Loucy (cell line): ENCODE measurements around the gene TRIM3.
"Not testable (repeated sequence)": the region's sequence is repeated elsewhere in the genome, so short reads cannot be mapped to it uniquely, and the experiment has no call there.

ENCODE experiments used
- H2AFZ ChIP-seq: fragments of 200-600 bp; sonication (generic); 2 replicates; pipeline ENCODE4 v1.6.0; 2016; ENCODE audit warnings: antibody characterized with exemption, mild to moderate bottlenecking, low read length, moderate library complexity
- H3F3A ChIP-seq: fragments of 200-600 bp; 2 replicates; pipeline ENCODE4 v1.6.0; 2016; ENCODE audit warnings: antibody characterized with exemption, low read depth, mild to moderate bottlenecking
- H3K27me3 ChIP-seq: fragments of 200-600 bp; sonication (generic); 2 replicates; pipeline ENCODE4 v1.6.1; 2014; ENCODE audit warnings: low read length, mild to moderate bottlenecking; ENCODE audit not compliant: insufficient read depth, poor library complexity, severe bottlenecking
- H3K36me3 ChIP-seq: fragments of 200-600 bp; sonication (generic); 2 replicates; pipeline ENCODE4 v1.6.1; 2016; ENCODE audit warnings: low read length; ENCODE audit not compliant: insufficient read depth
- H3K4me1 ChIP-seq: fragments of 200-600 bp; sonication (generic); 2 replicates; pipeline ENCODE4 v1.5.1; 2014; ENCODE audit warnings: low read length, mild to moderate bottlenecking; ENCODE audit not compliant: insufficient read depth, poor library complexity, severe bottlenecking
- H3K4me2 ChIP-seq: fragments of 200-600 bp; sonication (generic); 2 replicates; pipeline ENCODE4 v1.6.0; 2014; ENCODE audit warnings: antibody characterized with exemption, low read length, low read depth, mild to moderate bottlenecking; ENCODE audit not compliant: poor library complexity, severe bottlenecking
- H3K4me3 ChIP-seq: fragments of 200-600 bp; sonication (generic); 2 replicates; pipeline ENCODE4 v1.5.1; 2014; ENCODE audit warnings: low read length, mild to moderate bottlenecking, mixed read lengths; ENCODE audit not compliant: poor library complexity, severe bottlenecking
- H3K79me2 ChIP-seq: fragments of 200-600 bp; sonication (generic); 2 replicates; pipeline ENCODE4 v1.6.1; 2014; ENCODE audit warnings: low read length; ENCODE audit not compliant: insufficient read depth
- H3K9ac ChIP-seq: fragments of 200-600 bp; sonication (generic); 2 replicates; pipeline ENCODE4 v1.6.0; 2014; ENCODE audit warnings: mild to moderate bottlenecking, low read depth, low read length, moderate library complexity; ENCODE audit not compliant: poor library complexity, severe bottlenecking
- H3K9me2 ChIP-seq: fragments of 200-600 bp; sonication (generic); replicated peaks from 2 replicates; pipeline ENCODE4 v1.6.1; 2016; ENCODE audit warnings: low read depth, low read length, mixed read lengths
- H3K9me3 ChIP-seq: fragments of 200-600 bp; sonication (generic); 2 replicates; pipeline ENCODE4 v1.6.1; 2014; ENCODE audit warnings: mild to moderate bottlenecking, antibody characterized with exemption, low read length, low read depth; ENCODE audit not compliant: insufficient read depth
- H4K20me1 ChIP-seq: fragments of 200-600 bp; sonication (generic); 2 replicates; pipeline ENCODE4 v1.6.0; 2014; ENCODE audit warnings: antibody characterized with exemption, low read length, mild to moderate bottlenecking; ENCODE audit not compliant: insufficient read depth, poor library complexity, severe bottlenecking
- EZH2phosphoT487 ChIP-seq: fragments of 200-600 bp; IDR thresholded peaks from 2 replicates; pipeline ENCODE4 v1.6.1; 2018; ENCODE audit warnings: antibody characterized with exemption, mild to moderate bottlenecking, moderate library complexity, borderline replicate concordance
- TF ChIP-seq, protein P1 (sequence below): fragments of 200-600 bp; sonication (generic); conservative IDR thresholded peaks from 2 replicates; pipeline ENCODE4 v1.5.1; 2014; ENCODE audit warnings: mild to moderate bottlenecking, antibody characterized with exemption, low read length

TRIM3 gene

DNA sequence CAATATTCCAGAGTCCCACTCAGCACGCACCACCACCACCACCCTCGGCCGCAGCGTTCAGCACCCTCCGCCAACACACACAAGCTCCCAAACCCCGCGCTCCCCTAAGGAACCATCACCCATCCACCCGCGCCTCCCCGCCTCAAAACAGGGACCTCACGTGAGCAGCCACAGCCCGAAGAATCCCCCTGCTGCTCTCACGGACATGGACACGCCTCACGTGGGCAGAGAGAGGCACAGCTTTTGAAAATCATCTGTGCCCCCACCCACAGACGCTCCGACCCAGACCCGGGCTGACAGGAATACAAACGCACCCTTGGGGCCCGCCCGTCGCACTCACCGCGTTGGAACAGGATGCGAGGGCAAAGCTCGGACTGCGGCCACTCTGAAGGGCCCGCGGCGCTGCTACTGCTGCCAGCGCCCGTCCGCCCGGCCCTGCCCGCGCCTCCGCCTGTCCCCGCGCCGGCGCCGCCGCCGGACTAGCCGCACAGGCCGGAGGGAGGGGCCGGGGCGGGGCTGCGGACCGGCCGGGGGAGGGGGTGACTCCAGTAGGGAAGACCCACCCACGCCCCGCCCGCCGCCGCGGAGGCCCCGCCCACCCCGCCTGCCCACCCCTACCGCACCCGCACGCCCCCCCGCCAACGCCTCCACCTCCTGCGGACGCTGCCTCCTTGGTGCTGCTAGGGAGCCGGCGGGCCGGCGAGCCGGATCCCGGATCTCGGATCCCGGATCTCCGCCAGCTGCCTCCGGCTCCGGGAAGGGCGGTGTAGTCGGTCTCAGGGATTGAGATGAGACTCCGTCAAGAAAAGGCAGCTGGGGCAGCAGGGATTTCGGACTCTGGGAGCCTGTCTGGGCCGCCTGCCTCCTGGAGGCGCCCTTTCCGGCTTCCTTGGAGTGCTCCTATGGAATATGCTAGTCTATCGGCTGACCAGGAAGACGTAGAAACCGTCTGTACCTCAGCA is at the start of gene TRIM3:
Gene TRIM3, minus strand, starts transcription at position 491 of the 962 bp plus-strand sequence. CDS start 8,246 bp downstream, outside the sequence.
- H3K27me3 ChIP-seq: no peaks in the 10 kb centered on the region
- H3K36me3 ChIP-seq: no peaks in the 10 kb centered on the region; the same call in 1 of the 2 replicates
- peaks cover 15% of the 10 kb centered on the region; the same call in 1 of the 2 replicates for H3F3A ChIP-seq
- peak within 1 kb of the TSS; percentile 86 for H3K4me2 ChIP-seq
- H3K9me3 ChIP-seq: no peaks in the 10 kb centered on the region
- H3K9ac ChIP-seq: peak within 1 kb of the TSS; percentile 74
- H3K79me2 ChIP-seq: peaks cover 6% of the 10 kb centered on the region; the same call in 1 of the 2 replicates
- H3K4me1 ChIP-seq: peaks cover 41% of the 10 kb centered on the region
- TF ChIP-seq, protein P1, sequence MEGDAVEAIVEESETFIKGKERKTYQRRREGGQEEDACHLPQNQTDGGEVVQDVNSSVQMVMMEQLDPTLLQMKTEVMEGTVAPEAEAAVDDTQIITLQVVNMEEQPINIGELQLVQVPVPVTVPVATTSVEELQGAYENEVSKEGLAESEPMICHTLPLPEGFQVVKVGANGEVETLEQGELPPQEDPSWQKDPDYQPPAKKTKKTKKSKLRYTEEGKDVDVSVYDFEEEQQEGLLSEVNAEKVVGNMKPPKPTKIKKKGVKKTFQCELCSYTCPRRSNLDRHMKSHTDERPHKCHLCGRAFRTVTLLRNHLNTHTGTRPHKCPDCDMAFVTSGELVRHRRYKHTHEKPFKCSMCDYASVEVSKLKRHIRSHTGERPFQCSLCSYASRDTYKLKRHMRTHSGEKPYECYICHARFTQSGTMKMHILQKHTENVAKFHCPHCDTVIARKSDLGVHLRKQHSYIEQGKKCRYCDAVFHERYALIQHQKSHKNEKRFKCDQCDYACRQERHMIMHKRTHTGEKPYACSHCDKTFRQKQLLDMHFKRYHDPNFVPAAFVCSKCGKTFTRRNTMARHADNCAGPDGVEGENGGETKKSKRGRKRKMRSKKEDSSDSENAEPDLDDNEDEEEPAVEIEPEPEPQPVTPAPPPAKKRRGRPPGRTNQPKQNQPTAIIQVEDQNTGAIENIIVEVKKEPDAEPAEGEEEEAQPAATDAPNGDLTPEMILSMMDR: no peak
- TF ChIP-seq EZH2phosphoT487: no peak
- H3K4me3 ChIP-seq: peak within 1 kb of the TSS; percentile 90
- H2AFZ ChIP-seq: peak within 1 kb of the TSS; percentile 87; the same call in 1 of the 2 replicates
- H3K9me2 ChIP-seq: no peaks in the 10 kb centered on the region
- H4K20me1 ChIP-seq: no peaks in the 10 kb centered on the region

DNA sequence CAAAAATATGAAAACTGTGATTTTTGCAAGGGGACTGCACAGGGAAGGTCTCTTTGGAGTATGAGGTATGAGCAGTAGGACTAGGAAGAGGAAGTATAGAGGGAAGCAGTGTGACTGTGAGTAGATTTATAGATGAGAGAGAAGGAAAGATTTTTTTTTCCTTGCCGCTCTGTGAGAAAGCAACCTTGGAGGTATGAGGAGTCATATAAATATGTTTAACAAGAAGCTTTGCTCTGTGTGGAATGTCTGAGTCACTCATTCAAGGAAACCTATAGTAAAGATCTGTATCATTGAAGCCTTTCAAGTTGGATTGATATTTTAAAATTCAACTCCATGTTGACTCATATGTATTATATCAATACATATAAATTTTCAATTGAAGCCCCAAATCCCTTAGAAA is 49.5 kb upstream of the TRIM3 start:
- H3K9me2 ChIP-seq: no peaks in the 10 kb centered on the region
- H3K27me3 ChIP-seq: no peaks in the 10 kb centered on the region
- no peak overlapping the region for H3K4me3 ChIP-seq
- no peak overlapping the region for H3K4me2 ChIP-seq
- H3K4me1 ChIP-seq: no peaks in the 10 kb centered on the region
- TF ChIP-seq, protein P1: no peak
- no peak for TF ChIP-seq EZH2phosphoT487
- no peak overlapping the region for H3K9ac ChIP-seq
- no peaks in the 10 kb centered on the region for H3K79me2 ChIP-seq
- H3K9me3 ChIP-seq: no peaks in the 10 kb centered on the region
- no peaks in the 10 kb centered on the region; the same call in 1 of the 2 replicates for H3K36me3 ChIP-seq
- no peak overlapping the region for H2AFZ ChIP-seq
- no peaks in the 10 kb centered on the region for H3F3A ChIP-seq
- H4K20me1 ChIP-seq: no peaks in the 10 kb centered on the region

DNA sequence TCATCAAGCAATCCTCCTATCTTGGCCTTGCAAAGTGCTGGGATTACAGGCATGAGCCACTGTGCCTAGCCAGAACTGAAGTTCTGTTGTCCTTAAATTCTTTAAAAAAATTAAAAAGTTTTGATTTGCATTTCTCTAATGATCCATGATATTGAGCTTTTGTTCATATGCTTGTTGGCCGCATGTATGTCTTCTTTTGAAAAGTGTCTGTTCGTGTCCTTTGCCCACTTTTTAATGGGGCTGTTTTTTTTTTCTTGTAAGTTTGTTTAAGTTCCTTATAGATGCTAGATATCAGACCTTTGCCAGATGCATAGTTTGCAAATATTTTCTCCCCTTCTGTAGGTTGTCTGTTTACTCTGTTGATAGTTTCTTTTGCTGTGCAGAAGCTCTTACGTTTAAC is 48.2 kb upstream of the TRIM3 start:
- H3K4me3 ChIP-seq, H3K27me3 ChIP-seq, H4K20me1 ChIP-seq, H3K9me3 ChIP-seq, H3K79me2 ChIP-seq, H2AFZ ChIP-seq, H3K9me2 ChIP-seq, H3K4me2 ChIP-seq, H3F3A ChIP-seq, H3K9ac ChIP-seq, H3K36me3 ChIP-seq, H3K4me1 ChIP-seq: not testable (repeated sequence)
